Smooth muscle cell (in vitro differentiated cells): Measurements from ENCODE around the gene SMARCD3. TPM values are rescaled to one million over a fixed set of nuclear protein-coding genes. Genes with fewer than 3 reads are reported as not detected.

Experiments
- DNase-seq: peaks from one replicate; lab custom pipeline; 2025; ENCODE audit not compliant: unreplicated experiment; lab: John Stamatoyannopoulos, UW
- H2AFZ ChIP-seq: fragments of 200-600 bp; sonication (generic); 2 replicates; pipeline ENCODE4 v1.6.0; 2016; ENCODE audit warnings: antibody characterized with exemption, low read depth, mild to moderate bottlenecking
- H3F3A ChIP-seq: fragments of 200-600 bp; sonication (generic); 2 replicates; pipeline ENCODE4 v1.6.0; 2017; ENCODE audit warnings: antibody characterized with exemption, low read depth
- H3K27ac ChIP-seq: fragments of 200-600 bp; sonication (generic); 2 replicates; pipeline ENCODE4 v1.5.1; 2016; ENCODE audit warnings: low read depth, mild to moderate bottlenecking
- H3K27me3 ChIP-seq: fragments of 200-600 bp; sonication (generic); 2 replicates; pipeline ENCODE4 v1.6.1; 2016; ENCODE audit warnings: low read depth, mild to moderate bottlenecking
- H3K36me3 ChIP-seq: fragments of 200-600 bp; sonication (generic); 2 replicates; pipeline ENCODE4 v1.5.1; 2016; ENCODE audit warnings: low read depth
- H3K4me1 ChIP-seq: fragments of 200-600 bp; sonication (generic); 2 replicates; pipeline ENCODE4 v1.5.1; 2016; ENCODE audit warnings: low read depth
- H3K4me2 ChIP-seq: fragments of 200-600 bp; sonication (generic); 2 replicates; pipeline ENCODE4 v1.6.0; 2016; ENCODE audit warnings: mild to moderate bottlenecking
- H3K4me3 ChIP-seq: fragments of 200-600 bp; sonication (generic); 2 replicates; pipeline ENCODE4 v1.5.1; 2016; ENCODE audit warnings: mild to moderate bottlenecking
- H3K79me2 ChIP-seq: fragments of 200-600 bp; sonication (generic); 2 replicates; pipeline ENCODE4 v1.6.0; 2016; ENCODE audit warnings: low read depth, mild to moderate bottlenecking
- H3K9ac ChIP-seq: fragments of 200-600 bp; sonication (generic); 2 replicates; pipeline ENCODE4 v1.6.0; 2016; ENCODE audit warnings: low read depth
- H3K9me3 ChIP-seq: fragments of 200-600 bp; sonication (generic); replicated peaks from 2 replicates; pipeline ENCODE4 v1.5.1; 2016; ENCODE audit warnings: low read depth
- H4K20me1 ChIP-seq: fragments of 200-600 bp; sonication (generic); 2 replicates; pipeline ENCODE4 v1.6.0; 2016; ENCODE audit warnings: low read depth
- CTCF ChIP-seq: fragments of 200-600 bp; sonication (generic); IDR thresholded peaks from 2 replicates; pipeline ENCODE4 v1.5.1; 2017; ENCODE audit warnings: borderline replicate concordance, mild to moderate bottlenecking, antibody characterized with exemption; ENCODE audit not compliant: insufficient read depth, poor library complexity, severe bottlenecking
- WGBS: methylation state at CpG from one replicate; pipeline ENCODE4 v1.1.7; 2016; ENCODE audit warnings: low lambda C conversion rate; 5-methylcytosine and 5-hydroxymethylcytosine counted together
- polyA plus RNA-seq: library from polyadenylated mRNA; unstranded; fragments of >200 nt; fragmentation: Nextera tagmentation; extraction: Ambion mirVana; gene quantifications from 2 replicates; pipeline ENCODE4 v1.2.1, GENCODE V29; 2016
- total RNA-seq: library from RNA; depleted of rRNA; stranded (reverse); fragments of >200 nt; gene quantifications from 2 replicates; pipeline ENCODE4 v1.2.3, GENCODE V29; 2014

The SMARCD3 gene
- total and polyA plus RNA-seq, 2 experiments from 2014 or later, result 44.4 to 58.1 TPM

- Histone ChIP-seq H3K9ac (no peak overlapping the region), H4K20me1 (no peaks in the 10 kb centered on the region), H3K79me2 (no peaks in the 10 kb centered on the region), H3K9me3 (no peaks in the 10 kb centered on the region), H2AFZ (no peak overlapping the region), H3K27me3 (peaks cover 9% of the 10 kb centered on the region), H3K4me3 (no peak overlapping the region), H3F3A (no peaks in the 10 kb centered on the region), H3K36me3 (no peaks in the 10 kb centered on the region), H3K27ac (no peak overlapping the region), H3K4me2 (no peak overlapping the region), H3K4me1 (peaks cover 17% of the 10 kb centered on the region)
- TF ChIP-seq CTCF, result no peak
- DNase-seq, result no peak
- 68% methylated on average over 16 of the region's 16 CpGs for WGBS
These were observed 8.0 kb upstream of the SMARCD3 start for GRCh38 chr7:151256410-151257045.

- no peaks in the 10 kb centered on the region for H3K79me2 ChIP-seq
- H4K20me1 ChIP-seq, result no peaks in the 10 kb centered on the region
- no peaks in the 10 kb centered on the region for H3K36me3 ChIP-seq
- TF ChIP-seq CTCF, result no peak
- no peak overlapping the region for H3K4me3 ChIP-seq
- H3K4me1 ChIP-seq, result peaks cover 27% of the 10 kb centered on the region
- no peak overlapping the region for H2AFZ ChIP-seq
- no peak overlapping the region for H3K9ac ChIP-seq
- no peak overlapping the region for H3K27ac ChIP-seq
- no peaks in the 10 kb centered on the region for H3F3A ChIP-seq
- H3K9me3 ChIP-seq, result no peaks in the 10 kb centered on the region
- peaks cover 4% of the 10 kb centered on the region for H3K27me3 ChIP-seq
- H3K4me2 ChIP-seq, result no peak overlapping the region
- DNase-seq, result no peak
- WGBS, result 94% methylated on average over 7 of the region's 7 CpGs
These were observed 6.9 kb upstream of the SMARCD3 start for GRCh38 chr7:151255390-151255789.

DNA sequence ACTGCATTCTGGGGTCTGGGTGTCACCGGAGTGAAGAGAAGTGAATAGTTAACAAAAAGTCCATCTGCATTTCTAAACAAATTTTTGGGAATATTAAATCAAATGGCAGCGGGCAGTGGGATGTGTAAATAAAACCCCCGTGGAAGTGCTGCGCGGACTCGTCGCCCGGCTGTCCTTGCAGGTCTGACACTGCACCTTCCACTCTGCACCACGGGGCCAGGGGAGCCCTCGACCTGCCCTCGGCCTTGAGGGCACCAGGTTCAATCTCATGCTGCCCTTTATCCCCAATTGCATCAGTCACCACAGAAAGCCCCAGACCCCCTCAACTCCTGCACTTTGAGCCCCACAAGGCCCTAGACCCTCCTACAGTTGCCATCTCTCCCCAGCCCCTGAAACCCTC is 6.4 kb upstream of the SMARCD3 start:
- Histone ChIP-seq H3K9me3 (no peaks in the 10 kb centered on the region), H3K9ac (no peak overlapping the region), H3K36me3 (no peaks in the 10 kb centered on the region), H3K27ac (no peak overlapping the region), H3F3A (no peaks in the 10 kb centered on the region), H4K20me1 (no peaks in the 10 kb centered on the region), H3K4me1 (peaks cover 31% of the 10 kb centered on the region), H3K27me3 (peaks cover 4% of the 10 kb centered on the region), H3K4me3 (no peak overlapping the region), H3K79me2 (no peaks in the 10 kb centered on the region), H3K4me2 (no peak overlapping the region), H2AFZ (no peak overlapping the region)
- 97% methylated on average over 11 of the region's 11 CpGs for WGBS
- DNase-seq, result no peak
- TF ChIP-seq CTCF, result no peak

- no peaks in the 10 kb centered on the region for H4K20me1 ChIP-seq
- no peak overlapping the region for H3K4me3 ChIP-seq
- peaks cover 36% of the 10 kb centered on the region for H3K4me1 ChIP-seq
- H3K4me2 ChIP-seq, result no peak overlapping the region
- no peak overlapping the region for H3K27ac ChIP-seq
- peaks cover 4% of the 10 kb centered on the region for H3K27me3 ChIP-seq
- H3F3A ChIP-seq, result no peaks in the 10 kb centered on the region
- DNase-seq, result no peak
- H3K9me3 ChIP-seq, result no peaks in the 10 kb centered on the region
- no peaks in the 10 kb centered on the region for H3K79me2 ChIP-seq
- 85% methylated on average over 7 of the region's 7 CpGs for WGBS
- H2AFZ ChIP-seq, result no peak overlapping the region
- no peak for TF ChIP-seq CTCF
- no peaks in the 10 kb centered on the region for H3K36me3 ChIP-seq
- no peak overlapping the region for H3K9ac ChIP-seq
These were observed 5.8 kb upstream of the SMARCD3 start for GRCh38 chr7:151254316-151254715.
